HG03064 (cell line): ENCODE data around the gene ADARB1.
"Not testable (repeated sequence)": the region's sequence is repeated elsewhere in the genome, so short reads cannot be mapped to it uniquely, and the experiment has no call there.

Source experiments
- ATAC-seq: cut with Tn5 transposase; IDR thresholded peaks from one replicate; pipeline ENCODE4 v1.9.1; 2021; ENCODE audit warnings: low read depth; ENCODE audit not compliant: unreplicated experiment

The ADARB1 gene

DNA sequence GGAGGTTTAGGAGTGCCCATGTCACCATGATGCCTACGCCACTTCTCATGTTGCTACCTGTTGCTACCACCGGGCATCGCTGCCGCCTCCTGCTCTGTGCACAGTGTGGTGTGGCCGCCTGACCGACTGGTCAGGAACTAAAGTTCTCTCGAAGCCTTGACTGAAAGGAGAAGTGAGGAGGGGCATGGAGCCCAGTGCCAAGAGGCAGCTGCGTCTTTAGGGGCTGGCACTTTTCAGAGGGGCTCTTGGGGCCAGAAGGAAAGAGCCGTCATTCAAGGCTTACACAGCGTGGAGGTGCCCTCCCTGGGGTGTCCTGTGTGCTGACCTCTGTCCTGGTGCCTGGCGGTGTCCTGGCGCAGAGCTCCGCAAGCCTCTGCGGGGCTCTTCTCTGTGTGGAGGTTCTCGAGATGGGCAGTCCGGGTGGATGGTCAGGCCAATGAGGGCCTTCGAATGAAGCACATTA, 57.2 kb downstream of the ADARB1 start:
- ATAC-seq, result no peak

DNA sequence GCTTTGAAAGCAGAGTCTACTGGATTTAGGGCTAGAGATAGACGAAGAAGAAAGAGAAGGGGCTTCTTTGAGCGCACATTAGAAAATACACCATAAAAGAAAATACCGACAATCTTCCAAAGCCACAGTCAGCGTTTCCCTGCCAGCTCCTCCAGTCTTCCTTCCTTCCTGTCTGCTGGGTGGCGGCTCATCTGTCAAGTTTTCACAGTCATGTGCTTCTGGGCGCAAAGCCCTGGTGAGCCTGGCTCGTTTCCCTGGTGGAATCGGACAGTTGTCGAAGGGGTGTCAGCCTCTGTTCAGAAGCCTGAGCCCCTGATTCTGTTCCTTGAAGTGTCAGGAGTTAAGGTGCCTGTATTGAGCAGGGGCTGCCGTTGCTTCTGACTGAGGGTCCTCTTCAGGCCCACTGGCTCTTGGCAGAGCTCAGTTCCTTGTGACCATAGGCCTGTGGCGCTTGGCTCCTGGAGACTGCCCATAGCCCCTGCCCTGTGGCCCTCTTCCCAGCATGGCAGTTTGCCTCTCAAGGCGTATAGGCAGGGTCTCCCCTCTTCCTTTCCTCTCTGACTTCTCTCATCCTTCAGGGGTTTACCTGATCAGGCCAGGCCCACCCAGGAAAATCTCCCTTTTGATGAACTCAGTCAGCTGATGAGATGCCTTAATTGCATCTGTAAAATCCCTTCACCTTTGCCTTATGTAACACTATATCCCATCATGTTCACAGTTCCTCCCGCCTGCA, 58.6 kb downstream of the ADARB1 start:
- ATAC-seq, result no peak

GRCh38 chr21:45133574-45134278, 59.3 kb downstream of the ADARB1 start:
- ATAC-seq, result not testable (repeated sequence)

GRCh38 chr21:45134279-45135076, 60.1 kb downstream of the ADARB1 start:
- ATAC-seq, result no peak

DNA sequence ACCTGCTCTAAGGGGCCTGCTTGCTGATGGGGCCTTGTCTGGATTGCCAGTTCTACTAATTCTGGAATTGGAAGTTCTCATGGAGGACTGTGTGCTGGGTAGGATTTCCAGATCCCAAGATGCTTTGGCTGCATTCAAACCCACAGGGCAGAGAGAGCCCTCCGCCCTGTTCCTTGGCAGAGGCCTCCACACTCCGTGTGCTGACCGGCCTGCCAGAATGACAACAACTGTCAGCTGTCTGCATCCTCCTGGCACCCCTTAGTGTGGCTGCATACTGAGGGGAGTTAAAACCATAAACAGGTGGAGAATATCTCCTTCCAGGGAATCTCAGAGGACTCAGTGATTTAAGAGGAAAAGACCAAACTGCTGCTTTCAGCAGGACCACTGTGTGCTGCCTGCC, 60.7 kb downstream of the ADARB1 start:
- no peak for ATAC-seq

GRCh38 chr21:45135868-45136267, 61.5 kb downstream of the ADARB1 start:
- no peak for ATAC-seq

GRCh38 chr21:45136500-45136899, 62.1 kb downstream of the ADARB1 start:
- ATAC-seq, result no peak

- ATAC-seq, result no peak
These were observed 62.7 kb downstream of the ADARB1 start for GRCh38 chr21:45136927-45137611.

GRCh38 chr21:45137612-45137937, 63.2 kb downstream of the ADARB1 start:
- no peak for ATAC-seq

GRCh38 chr21:45138199-45139002, 64.0 kb downstream of the ADARB1 start:
- no peak for ATAC-seq

- ATAC-seq, result not testable (repeated sequence)
These were observed 64.6 kb downstream of the ADARB1 start for GRCh38 chr21:45139003-45139360.

- no peak for ATAC-seq
These were observed 65.1 kb downstream of the ADARB1 start for GRCh38 chr21:45139473-45139872.

DNA sequence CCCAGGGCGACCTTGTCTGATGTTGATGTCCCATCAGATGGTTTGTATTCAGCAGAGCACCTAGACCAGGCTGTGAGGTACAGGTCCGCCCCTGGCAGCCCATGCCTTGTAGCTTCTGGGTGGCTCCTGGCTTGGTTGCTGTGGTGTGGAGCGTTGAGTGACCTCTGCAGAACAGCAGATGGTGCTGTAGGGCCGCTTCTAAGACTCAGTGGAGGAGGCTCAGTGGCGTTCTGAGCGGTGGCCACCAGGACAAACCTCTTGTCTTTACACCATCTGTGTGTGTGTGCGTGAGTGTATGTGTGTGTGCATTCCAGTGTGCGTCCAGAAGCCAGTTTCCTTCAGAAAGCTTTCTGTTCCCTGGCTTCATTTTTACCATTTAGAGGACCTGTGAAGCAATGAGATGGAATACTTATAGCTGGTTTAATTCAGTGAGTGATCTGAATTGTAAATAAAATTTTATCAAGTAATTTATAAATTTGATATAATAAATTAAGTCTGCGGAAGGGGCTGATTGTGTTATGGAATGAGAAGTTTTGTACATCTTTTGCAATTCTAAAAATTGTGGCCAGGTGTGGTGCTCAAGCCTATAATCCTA, 66.1 kb downstream of the ADARB1 start:
- ATAC-seq, result no peak

DNA sequence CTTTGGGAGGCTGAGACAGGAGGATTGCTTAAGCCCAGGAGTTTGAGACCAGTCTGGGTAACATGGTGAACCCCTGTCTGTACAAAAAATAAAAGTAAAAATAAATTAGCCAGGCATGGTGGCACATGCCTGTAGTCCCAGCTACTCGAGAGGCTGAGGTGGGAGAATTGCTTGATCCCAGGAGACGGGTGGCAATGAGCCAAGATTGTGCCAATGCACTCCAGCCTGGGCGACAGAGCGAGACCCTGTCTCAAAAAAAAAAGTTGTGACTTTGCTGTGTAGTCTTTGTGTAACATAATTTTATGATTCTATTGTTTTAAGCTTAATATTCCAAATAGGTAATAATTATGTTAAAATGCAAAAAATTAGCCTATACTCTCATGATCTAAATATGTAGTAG, 66.6 kb downstream of the ADARB1 start:
- ATAC-seq, result not testable (repeated sequence)

DNA sequence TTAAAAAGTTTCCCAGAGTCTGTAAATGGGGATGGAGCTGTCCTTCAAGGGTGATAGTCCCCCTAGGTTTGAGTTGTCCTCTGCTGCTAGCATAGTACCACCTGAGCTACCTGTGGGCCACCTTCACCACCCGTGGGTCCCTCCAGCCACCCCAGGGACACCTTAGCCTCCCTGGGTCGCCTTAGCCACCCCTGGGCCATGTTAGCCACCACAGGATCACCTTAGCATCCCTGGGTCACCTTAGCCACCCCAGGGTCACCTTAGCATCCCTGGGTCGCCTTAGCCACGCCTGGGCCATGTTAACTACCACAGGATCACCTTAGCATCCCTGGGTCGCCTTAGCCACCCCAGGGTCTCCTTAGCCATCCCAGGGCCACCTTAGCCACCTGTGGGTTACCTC, 67.1 kb downstream of the ADARB1 start:
- no peak for ATAC-seq

GRCh38 chr21:45142469-45143308, 68.3 kb downstream of the ADARB1 start:
- ATAC-seq, result no peak

- ATAC-seq, result no peak
These were observed 69.5 kb downstream of the ADARB1 start for GRCh38 chr21:45143855-45144254.

DNA sequence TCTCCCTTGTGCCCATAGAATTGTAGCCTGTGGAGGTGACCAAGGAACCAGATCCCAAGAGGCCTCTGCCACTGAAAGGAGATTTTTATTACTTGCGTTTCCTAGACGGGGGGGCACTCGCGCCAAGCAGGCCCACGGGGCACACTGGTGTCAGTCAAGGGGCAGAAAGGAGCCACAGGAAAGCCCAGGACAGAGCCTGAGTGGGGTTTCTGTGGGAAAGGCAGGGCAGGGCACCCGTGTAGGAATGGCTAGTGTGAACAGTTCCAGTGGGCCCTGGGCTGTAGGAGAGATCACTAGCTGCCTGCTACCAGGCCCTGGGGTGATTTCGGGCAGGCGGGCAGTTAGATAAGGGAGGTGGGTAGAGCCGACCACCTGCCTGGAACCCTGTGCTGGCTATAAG, 70.8 kb downstream of the ADARB1 start:
- no peak for ATAC-seq

DNA sequence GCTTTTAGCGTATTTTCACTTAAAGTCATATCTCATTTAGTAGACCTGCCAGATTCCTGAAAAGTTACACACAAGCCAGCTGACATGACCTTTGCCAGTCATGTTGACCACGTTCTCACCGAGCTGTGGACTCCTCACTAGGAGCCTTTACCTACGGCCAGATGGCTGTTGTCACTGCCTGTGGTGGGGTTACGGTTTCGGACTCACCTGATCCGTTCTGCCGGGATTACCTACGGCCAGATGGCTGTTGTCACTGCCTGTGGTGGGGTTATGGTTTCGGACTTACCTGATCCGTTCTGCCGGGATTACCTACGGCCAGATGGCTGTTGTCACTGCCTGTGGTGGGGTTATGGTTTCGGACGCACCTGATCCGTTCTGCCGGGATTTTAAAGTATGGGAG, 71.5 kb downstream of the ADARB1 start:
- ATAC-seq, result not testable (repeated sequence)
